Tibial artery (tissue), 4 donors: ENCODE data around the gene MOCOS.

Experiments
- DNase-seq, 2 donors: peaks; one replicate each; pipeline ENCODE4 v3.0.0-alpha.2; 2019
- H3K27ac ChIP-seq, 2 donors: fragments of 200-600 bp; sonication (generic) in 1 of 2; 1 replicate in 1 of 2; 2 replicates in 1 of 2; pipeline ENCODE4 v1.5.1; 2018 to 2019; ENCODE audit warnings: mild to moderate bottlenecking in 1 of 2
- H3K27me3 ChIP-seq, 2 donors: fragments of 200-600 bp; sonication (generic) in 1 of 2; one replicate each; pipeline versions ENCODE4 v1.5.1 to v1.6.0; 2016 to 2019
- H3K36me3 ChIP-seq, 3 donors: fragments of 200-600 bp; sonication (generic) in 2 of 3; one replicate each; pipeline ENCODE4 v1.5.1; 2016 to 2019; ENCODE audit warnings: mild to moderate bottlenecking in 2 of 3
- H3K4me1 ChIP-seq, 4 donors: fragments of 200-600 bp; sonication (generic) in 2 of 4; 1 replicate in 3 of 4; 2 replicates in 1 of 4; pipeline ENCODE4 v1.5.1; 2016 to 2019
- H3K4me3 ChIP-seq, 2 donors: fragments of 200-600 bp; sonication (generic) in 1 of 2; 1 replicate in 1 of 2; 2 replicates in 1 of 2; pipeline ENCODE4 v1.5.1; 2018 to 2019; ENCODE audit warnings: mild to moderate bottlenecking in 2 of 2
- H3K9me3 ChIP-seq, 3 donors: fragments of 200-600 bp; sonication (generic) in 1 of 3; one replicate each; pipeline ENCODE4 v1.5.1; 2016 to 2019
- CTCF ChIP-seq, 2 experiments: fragments of 200-600 bp in 1 of 2; fragments of 450-650 bp in 1 of 2; IDR thresholded peaks; one replicate each; pipeline ENCODE4 v1.5.1; 2017 to 2019; ENCODE audit warnings: antibody characterized with exemption in 2 of 2, mild to moderate bottlenecking in 1 of 2, moderate library complexity in 1 of 2
- intact Hi-C: fragments of 100-400 bp; cut with DNase I; formaldehyde crosslinking; loops from one replicate; pipeline ENCODE4 v1.15.0; 2023; ENCODE audit warnings: low total_unique reads

MOCOS gene

GRCh38 chr18:36187193-36187825 lies at the start of gene MOCOS:
TSS of gene MOCOS (plus strand) at chr18:36187497. CDS start at chr18:36187540, 43 bp downstream.
- peak within 1 kb of the TSS; percentile 17 to 40 for H3K27ac ChIP-seq
- peak; percentile 68 to 89 for DNase-seq
- no peaks in the 10 kb centered on the region for H3K36me3 ChIP-seq
- H3K4me3 ChIP-seq: peak within 1 kb of the TSS; percentile 56 to 66
- peaks cover 0 to 23% (median 14%) of the 10 kb centered on the region in 4 donors for H3K4me1 ChIP-seq
- H3K9me3 ChIP-seq: no peaks in the 10 kb centered on the region
- intact Hi-C loops: loop anchor here (10.0 kb wide), 1 partner anchor 87 kb away; no protein-coding TSS in a partner anchor
- no peaks in the 10 kb centered on the region for H3K27me3 ChIP-seq
- no peak for TF ChIP-seq CTCF (IDR thresholded peaks at IDR 0.05)

DNA sequence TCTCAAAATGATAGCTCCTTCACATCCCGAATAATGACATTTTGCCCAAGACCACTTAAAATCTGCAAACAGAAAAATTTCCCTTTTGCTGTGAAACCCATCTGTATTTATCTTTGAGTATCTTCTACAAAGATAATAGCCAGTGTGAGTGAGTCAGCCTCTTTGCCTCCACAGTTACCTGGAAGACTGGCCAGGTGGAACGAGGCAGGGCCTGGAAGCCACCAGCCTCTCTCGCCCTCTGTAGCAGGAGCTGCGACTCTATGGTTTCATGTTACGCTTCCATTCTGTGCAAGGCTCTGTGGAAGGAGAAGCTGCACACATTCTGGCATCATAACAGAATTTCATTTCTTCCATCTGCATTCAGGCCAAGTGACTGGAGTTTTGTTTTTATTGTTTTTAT lies 48.1 kb upstream of the MOCOS start:
- Histone ChIP-seq H3K27me3 (no peaks in the 10 kb centered on the region), H3K4me3 (no peak overlapping the region), H3K4me1 (no peaks in the 10 kb centered on the region), H3K27ac (no peak overlapping the region), H3K36me3 (peaks cover 59 to 80% (median 74%) of the 10 kb centered on the region in 3 donors), H3K9me3 (no peaks in the 10 kb centered on the region)
- TF ChIP-seq CTCF (IDR thresholded peaks at IDR 0.05): no peak
- intact Hi-C loops: no loop called here
- DNase-seq: no peak

GRCh38 chr18:36141576-36141975 lies 45.7 kb upstream of the MOCOS start:
- Histone ChIP-seq H3K36me3 (peaks cover 76 to 98% (median 92%) of the 10 kb centered on the region in 3 donors), H3K27ac (no peak overlapping the region), H3K27me3 (no peaks in the 10 kb centered on the region), H3K4me3 (no peak overlapping the region), H3K4me1 (no peaks in the 10 kb centered on the region), H3K9me3 (no peaks in the 10 kb centered on the region)
- TF ChIP-seq CTCF (IDR thresholded peaks at IDR 0.05): no peak
- DNase-seq: no peak
- intact Hi-C loops: no loop called here

DNA sequence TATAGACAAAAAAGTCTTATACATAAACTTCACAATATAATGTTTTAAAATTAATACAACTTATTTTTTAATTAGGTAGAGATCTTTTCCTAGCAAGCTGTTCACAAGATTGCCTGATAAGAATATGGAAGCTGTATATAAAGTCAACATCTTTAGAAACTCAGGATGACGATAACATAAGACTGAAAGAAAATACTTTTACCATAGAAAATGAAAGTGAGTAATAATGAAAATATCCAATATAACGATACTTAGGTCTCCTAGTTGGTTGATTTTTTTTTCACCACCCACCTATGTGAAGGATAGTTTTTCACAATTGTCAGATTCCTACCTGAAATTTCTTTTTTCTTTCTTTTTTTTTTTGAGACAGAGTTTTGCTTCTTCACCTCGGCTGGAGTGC lies 44.5 kb upstream of the MOCOS start:
- no peak for TF ChIP-seq CTCF (IDR thresholded peaks at IDR 0.05)
- intact Hi-C loops: no loop called here
- Histone ChIP-seq H3K4me3 (no peak overlapping the region), H3K4me1 (no peaks in the 10 kb centered on the region), H3K36me3 (peaks cover 80 to 98% (median 94%) of the 10 kb centered on the region in 3 donors), H3K27ac (no peak overlapping the region), H3K9me3 (no peaks in the 10 kb centered on the region), H3K27me3 (no peaks in the 10 kb centered on the region)
- DNase-seq: no peak

GRCh38 chr18:36143391-36143790 lies 43.9 kb upstream of the MOCOS start:
- Histone ChIP-seq H3K9me3 (no peaks in the 10 kb centered on the region), H3K4me1 (no peaks in the 10 kb centered on the region), H3K27ac (no peak overlapping the region), H3K27me3 (no peaks in the 10 kb centered on the region), H3K4me3 (no peak overlapping the region), H3K36me3 (peaks cover 76 to 98% (median 94%) of the 10 kb centered on the region in 3 donors)
- DNase-seq: no peak
- no peak for TF ChIP-seq CTCF (IDR thresholded peaks at IDR 0.05)
- intact Hi-C loops: no loop called here
